Natural killer cell (primary cell): ENCODE data around the gene GOLGB1. TPM values are rescaled to one million over a fixed set of nuclear protein-coding genes. Genes with fewer than 3 reads are reported as not detected.
"Not testable (repeated sequence)": the region's sequence is repeated elsewhere in the genome, so short reads cannot be mapped to it uniquely, and the experiment has no call there.

Experiments used
- ATAC-seq, 3 donors: fragments of 150-1000 bp in 2 of 3; fragments of 200-7000 bp in 1 of 3; cut with Tn5 transposase; 1 replicate in 1 of 3; 2 replicates in 2 of 3; pipeline ENCODE4 v1.10.0; 2021; ENCODE audit warnings: mild to moderate bottlenecking in 2 of 3, moderate library complexity in 2 of 3
- DNase-seq, 2 donors: peaks; one replicate each; pipeline versions ENCODE4 v3.0.0 to v3.0.0-alpha.2; 2013 to 2021; ENCODE audit warnings: mixed read lengths in 1 of 2
- H3K27ac ChIP-seq: one replicate; pipeline ENCODE4 v1.5.1; 2013; ENCODE audit warnings: mild to moderate bottlenecking, low read length
- H3K27me3 ChIP-seq: one replicate; pipeline ENCODE4 v1.6.1; 2013; ENCODE audit warnings: low read length; ENCODE audit not compliant: control insufficient read depth, insufficient read depth
- H3K36me3 ChIP-seq: one replicate; pipeline ENCODE4 v1.6.1; 2013; ENCODE audit warnings: low read length; ENCODE audit not compliant: control insufficient read depth, insufficient read depth
- H3K4me1 ChIP-seq: one replicate; pipeline ENCODE4 v1.6.1; 2013; ENCODE audit warnings: low read length; ENCODE audit not compliant: control insufficient read depth, insufficient read depth
- H3K4me3 ChIP-seq: one replicate; pipeline ENCODE4 v1.5.1; 2013; ENCODE audit warnings: low read length
- H3K9me3 ChIP-seq: one replicate; pipeline ENCODE4 v1.6.1; 2013; ENCODE audit warnings: low read length; ENCODE audit not compliant: control insufficient read depth, insufficient read depth
- H3K27ac Mint-ChIP-seq, 2 donors: one replicate each; pipeline ENCODE4 v1.8.0; 2022; ENCODE audit warnings: mild to moderate bottlenecking in 2 of 2, mixed read lengths in 2 of 2, moderate library complexity in 1 of 2
- H3K27me3 Mint-ChIP-seq, 2 donors: one replicate each; pipeline ENCODE4 v1.8.0; 2022; ENCODE audit warnings: low read depth in 2 of 2, mixed read lengths in 2 of 2
- H3K36me3 Mint-ChIP-seq: one replicate; pipeline ENCODE4 v1.8.0; 2022; ENCODE audit warnings: mixed read lengths
- H3K4me1 Mint-ChIP-seq, 2 donors: one replicate each; pipeline ENCODE4 v1.8.0; 2022; ENCODE audit warnings: mixed read lengths in 2 of 2
- H3K4me3 Mint-ChIP-seq: one replicate; pipeline ENCODE4 v1.8.0; 2022; ENCODE audit warnings: mild to moderate bottlenecking, moderate library complexity, mixed read lengths
- H3K9me3 Mint-ChIP-seq, 2 donors: one replicate each; pipeline ENCODE4 v1.8.0; 2022; ENCODE audit warnings: mixed read lengths in 2 of 2
- WGBS: methylation state at CpG from one replicate; pipeline ENCODE4 v1.1.7; 2013; ENCODE audit warnings: missing lambda C conversion rate; ENCODE audit not compliant: insufficient coverage; 5-methylcytosine and 5-hydroxymethylcytosine counted together
- intact Hi-C: fragments of 100-400 bp; cut with micrococcal nuclease; formaldehyde crosslinking; loops from one replicate; pipeline ENCODE4 v1.14.2; 2022
- total RNA-seq, 4 donors: library from RNA; stranded (reverse); fragments of 120-200 nt in 1 of 4; gene quantifications; one replicate each; pipeline versions ENCODE4 v1.2.3 to v1.2.4, GENCODE V29; 2013 to 2022
- TF ChIP-seq, protein P1 (sequence below): fragments of 200-600 bp; IDR thresholded peaks from one replicate; pipeline ENCODE4 v1.8.0; 2022; ENCODE audit warnings: antibody characterized with exemption

The GOLGB1 gene
- total RNA-seq, 3 donors from 2014 or later (not counting 1 experiment from before 2014, with no cell fraction given), result 55.4 to 67.2 (median 61.1) TPM

DNA sequence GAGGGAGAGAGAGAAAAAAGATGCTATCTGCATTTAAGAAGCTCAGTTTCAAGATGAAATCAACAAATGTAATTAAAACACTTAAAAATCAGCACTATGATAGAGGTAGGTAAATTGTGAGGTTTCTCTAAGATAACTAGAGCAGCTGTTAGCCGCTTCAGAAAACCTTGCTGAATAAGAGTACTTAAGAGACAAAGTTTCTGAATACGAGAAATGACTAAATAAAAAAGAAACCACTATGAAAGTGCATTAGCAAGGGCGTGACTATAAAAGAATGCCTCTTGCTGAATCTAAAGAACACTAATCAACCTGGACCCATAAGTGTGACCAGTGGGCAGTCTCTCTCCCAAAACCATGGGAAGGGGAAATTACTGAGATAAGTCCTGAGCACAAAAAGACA is 43.5 kb upstream of the GOLGB1 start:
- Histone ChIP-seq H3K4me1 (no peaks in the 10 kb centered on the region), H3K9me3 (no peaks in the 10 kb centered on the region), H3K4me3 (no peak overlapping the region), H3K27me3 (no peaks in the 10 kb centered on the region), H3K36me3 (peaks cover 39% of the 10 kb centered on the region), H3K27ac (peak overlapping the region; percentile 50)
- Mint-ChIP-seq H3K27me3 (no peaks in the 10 kb centered on the region), H3K36me3 (peaks cover 31% of the 10 kb centered on the region), H3K4me1 (no peaks in the 10 kb centered on the region), H3K9me3 (no peaks in the 10 kb centered on the region), H3K4me3 (no peak overlapping the region), H3K27ac (no peak overlapping the region)
- DNase-seq (no peak), ATAC-seq (no peak)
- WGBS, result 77% methylated on average over 3 of the region's 3 CpGs
- TF ChIP-seq, protein P1, sequence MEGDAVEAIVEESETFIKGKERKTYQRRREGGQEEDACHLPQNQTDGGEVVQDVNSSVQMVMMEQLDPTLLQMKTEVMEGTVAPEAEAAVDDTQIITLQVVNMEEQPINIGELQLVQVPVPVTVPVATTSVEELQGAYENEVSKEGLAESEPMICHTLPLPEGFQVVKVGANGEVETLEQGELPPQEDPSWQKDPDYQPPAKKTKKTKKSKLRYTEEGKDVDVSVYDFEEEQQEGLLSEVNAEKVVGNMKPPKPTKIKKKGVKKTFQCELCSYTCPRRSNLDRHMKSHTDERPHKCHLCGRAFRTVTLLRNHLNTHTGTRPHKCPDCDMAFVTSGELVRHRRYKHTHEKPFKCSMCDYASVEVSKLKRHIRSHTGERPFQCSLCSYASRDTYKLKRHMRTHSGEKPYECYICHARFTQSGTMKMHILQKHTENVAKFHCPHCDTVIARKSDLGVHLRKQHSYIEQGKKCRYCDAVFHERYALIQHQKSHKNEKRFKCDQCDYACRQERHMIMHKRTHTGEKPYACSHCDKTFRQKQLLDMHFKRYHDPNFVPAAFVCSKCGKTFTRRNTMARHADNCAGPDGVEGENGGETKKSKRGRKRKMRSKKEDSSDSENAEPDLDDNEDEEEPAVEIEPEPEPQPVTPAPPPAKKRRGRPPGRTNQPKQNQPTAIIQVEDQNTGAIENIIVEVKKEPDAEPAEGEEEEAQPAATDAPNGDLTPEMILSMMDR, result no peak
- intact Hi-C loops, result no loop called here

DNA sequence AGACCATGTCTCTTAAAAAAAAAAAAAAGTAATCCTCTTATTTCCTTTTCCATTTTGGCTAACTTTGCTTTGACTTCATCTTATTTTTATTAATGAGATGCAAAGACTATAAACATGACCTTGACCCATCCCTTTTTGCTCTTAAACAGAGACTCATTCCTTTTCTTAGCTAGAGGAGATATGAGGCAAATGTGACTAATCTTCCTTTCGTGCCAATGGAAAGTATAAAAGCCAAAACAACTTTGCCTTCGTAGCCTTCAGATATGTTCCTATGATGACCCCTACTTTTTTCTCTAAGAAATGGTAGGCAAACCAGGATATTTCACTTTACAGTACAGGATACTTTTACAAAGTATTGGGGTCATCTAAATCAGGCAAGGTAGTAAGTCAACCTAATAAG is 36.9 kb upstream of the GOLGB1 start:
- no CpG with 5 or more reads among the region's 2 CpGs for WGBS
- Histone ChIP-seq H3K27me3 (no peaks in the 10 kb centered on the region), H3K4me3 (no peak overlapping the region), H3K36me3 (peaks cover 63% of the 10 kb centered on the region), H3K4me1 (no peaks in the 10 kb centered on the region), H3K27ac (no peak overlapping the region), H3K9me3 (no peaks in the 10 kb centered on the region)
- Mint-ChIP-seq H3K27ac (no peak overlapping the region), H3K36me3 (peaks cover 29% of the 10 kb centered on the region), H3K27me3 (no peaks in the 10 kb centered on the region), H3K4me3 (no peak overlapping the region), H3K9me3 (no peaks in the 10 kb centered on the region), H3K4me1 (no peaks in the 10 kb centered on the region)
- intact Hi-C loops, result no loop called here
- DNase-seq (no peak), ATAC-seq (no peak)
- TF ChIP-seq, protein P1, result no peak

DNA sequence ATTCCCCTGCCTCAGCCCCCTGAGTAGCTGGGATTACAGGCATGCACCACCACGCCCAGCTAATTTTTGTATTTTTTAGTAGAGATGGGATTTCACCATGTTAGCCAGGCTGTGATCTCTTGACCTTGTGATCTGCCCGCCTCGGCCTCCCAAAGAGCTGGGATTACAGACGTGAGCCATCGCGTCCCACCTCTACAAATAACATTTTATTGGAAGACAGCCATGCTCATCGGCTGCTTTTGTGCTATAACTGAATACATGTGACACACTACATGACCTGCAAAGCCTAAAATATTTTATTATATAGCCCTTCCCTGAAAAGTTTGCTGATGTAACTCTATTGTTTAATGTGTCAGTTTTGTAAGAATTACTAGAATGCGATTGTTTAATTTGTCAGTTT is 33.2 kb upstream of the GOLGB1 start:
- H3K27ac Mint-ChIP-seq, H3K4me3 Mint-ChIP-seq, H3K27me3 Mint-ChIP-seq, H3K27me3 ChIP-seq, intact Hi-C loops, H3K27ac ChIP-seq, H3K4me1 Mint-ChIP-seq, H3K4me3 ChIP-seq, DNase-seq, H3K9me3 ChIP-seq, H3K4me1 ChIP-seq, ATAC-seq, H3K9me3 Mint-ChIP-seq: not testable (repeated sequence)
- peaks cover 29% of the 10 kb centered on the region for H3K36me3 Mint-ChIP-seq
- WGBS, result 86% methylated on average over 7 of the region's 8 CpGs
- H3K36me3 ChIP-seq, result peaks cover 64% of the 10 kb centered on the region

DNA sequence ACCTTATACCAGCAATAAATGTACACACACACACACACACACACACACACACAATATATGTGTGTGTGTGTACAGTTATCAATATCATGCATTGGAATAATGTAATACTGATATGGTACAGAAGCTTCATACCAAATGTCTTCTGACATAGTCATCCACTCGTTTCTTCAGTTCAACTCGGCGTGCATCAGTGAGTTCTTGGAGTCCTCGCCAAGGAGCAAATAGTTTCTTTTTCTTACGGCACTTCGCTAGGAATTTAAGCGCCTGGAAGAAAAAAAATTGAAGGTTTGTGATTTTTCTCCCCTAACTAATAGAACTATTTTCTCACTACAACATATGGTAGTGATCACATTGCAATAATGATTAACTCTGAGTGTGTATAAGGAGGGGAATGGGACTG is 32.1 kb upstream of the GOLGB1 start:
- ATAC-seq (no peak), DNase-seq (no peak)
- no peaks in the 10 kb centered on the region for H3K4me1 ChIP-seq
- Mint-ChIP-seq H3K27ac (no peak overlapping the region), H3K9me3 (no peaks in the 10 kb centered on the region), H3K27me3 (no peaks in the 10 kb centered on the region), H3K36me3 (peaks cover 27% of the 10 kb centered on the region), H3K4me3 (no peak overlapping the region), H3K4me1 (no peaks in the 10 kb centered on the region)
- intact Hi-C loops, result no loop called here
- H3K27me3 ChIP-seq, result no peaks in the 10 kb centered on the region
- H3K36me3 ChIP-seq, result peaks cover 61% of the 10 kb centered on the region
- no peaks in the 10 kb centered on the region for H3K9me3 ChIP-seq
- H3K27ac ChIP-seq, result no peak overlapping the region
- H3K4me3 ChIP-seq, result no peak overlapping the region
- TF ChIP-seq, protein P1, result no peak
- 100% methylated on average over 3 of the region's 7 CpGs for WGBS

GRCh38 chr3:121775095-121775494 is 25.6 kb upstream of the GOLGB1 start:
- H3K9me3 ChIP-seq, H3K9me3 Mint-ChIP-seq, H3K27me3 ChIP-seq, ATAC-seq, DNase-seq, H3K4me3 Mint-ChIP-seq, intact Hi-C loops, H3K4me1 ChIP-seq, H3K4me1 Mint-ChIP-seq, H3K27ac ChIP-seq, H3K27ac Mint-ChIP-seq, H3K4me3 ChIP-seq, H3K27me3 Mint-ChIP-seq: not testable (repeated sequence)
- WGBS, result no CpG with 5 or more reads among the region's 4 CpGs
- H3K36me3 Mint-ChIP-seq, result peaks cover 40% of the 10 kb centered on the region
- peaks cover 57% of the 10 kb centered on the region for H3K36me3 ChIP-seq
